K562 (cell line): Measurements from ENCODE around the gene SLC35F2. TPM values are rescaled to one million over a fixed set of nuclear protein-coding genes. Genes with fewer than 3 reads are reported as not detected.

Experiments
- ATAC-seq: fragments of 200-7000 bp; cut with Tn5 transposase; 3 replicates; pipeline ENCODE4 v1.9.1; 2020; ENCODE audit warnings: moderate library complexity
- BruUV-seq: library from RNA; stranded (reverse); fragments of 400-500 nt; replicated peaks from 2 replicates; lab custom pipeline; 2021; lab: Mats Ljungman, UMichigan
- CTCF ChIA-PET: fragments of 300-600 bp; formaldehyde crosslinking; extraction: SDS; loops from one replicate; lab custom pipeline; 2021; ENCODE audit warnings: low intra/inter-chr PET ratio; lab: Yijun Ruan, JAX
- POLR2A ChIA-PET: fragments of 300-600, 350-650 bp; sonication (Branson Sonifier 250); formaldehyde crosslinking; extraction: SDS; loops from one replicate; lab custom pipeline; 2021; ENCODE audit warnings: antibody characterized with exemption, inconsistent platforms; lab: Yijun Ruan, JAX
- DNase-seq, 4 experiments: peaks; one replicate each; pipeline versions ENCODE4 v3.0.0 to v3.0.0-alpha.2; 2011 to 2018; ENCODE audit warnings: low spot score in 3 of 4, mixed read lengths in 3 of 4; ENCODE audit errors: extremely low read depth in 1 of 4
- FAIRE-seq: peaks from 2 replicates; lab custom pipeline; 2011; peaks lifted over from hg19 to GRCh38; lab: Jason Lieb, UNC
- H2AFZ ChIP-seq: 2 replicates; pipeline ENCODE4 v1.6.0; 2011; ENCODE audit warnings: low read depth, low read length, control low read depth, inconsistent platforms
- H3K27ac ChIP-seq: fragments of 200-600 bp; 3 replicates; pipeline ENCODE4 v1.8.0; 2011; ENCODE audit warnings: low read depth, mild to moderate bottlenecking, control low read depth, inconsistent platforms, low read length, moderate library complexity, mixed read lengths; ENCODE audit errors: extremely low read depth
- H3K27me3 ChIP-seq, 2 experiments: fragments of 300-600 bp in 1 of 2; 2 replicates in 1 of 2; 3 replicates in 1 of 2; pipeline versions ENCODE4 v1.6.0 to v1.8.0; 2011; ENCODE audit warnings: inconsistent platforms in 2 of 2, low read length in 2 of 2, mild to moderate bottlenecking in 1 of 2, mixed read lengths in 1 of 2, moderate library complexity in 1 of 2; ENCODE audit not compliant: control insufficient read depth in 2 of 2, insufficient read depth in 2 of 2
- H3K36me3 ChIP-seq: fragments of 300-600 bp; 3 replicates; pipeline ENCODE4 v1.8.0; 2011; ENCODE audit warnings: mild to moderate bottlenecking, low read length, inconsistent platforms; ENCODE audit not compliant: control insufficient read depth, insufficient read depth
- H3K4me1 ChIP-seq, 2 experiments: fragments of 200-600 bp in 1 of 2; replicated peaks in 1 of 2; 2 replicates in 1 of 2; 3 replicates in 1 of 2; pipeline versions ENCODE4 v1.5.1 to v1.8.0; 2011; ENCODE audit warnings: inconsistent platforms in 2 of 2, low read length in 2 of 2, mild to moderate bottlenecking in 1 of 2, mixed read lengths in 1 of 2, moderate library complexity in 1 of 2; ENCODE audit not compliant: control insufficient read depth in 2 of 2, insufficient read depth in 2 of 2
- H3K4me2 ChIP-seq: 2 replicates; pipeline ENCODE4 v1.6.1; 2011; ENCODE audit warnings: low read length, control low read depth, inconsistent platforms, mixed read lengths; ENCODE audit not compliant: insufficient read depth
- H3K4me3 ChIP-seq: fragments of 200-600 bp; sonication (generic), shearing (Covaris generic); 2 replicates; pipeline ENCODE4 v1.5.1; 2016; ENCODE audit warnings: control low read depth, inconsistent platforms
- H3K79me2 ChIP-seq: fragments of 200-600 bp; 3 replicates; pipeline ENCODE4 v1.8.0; 2011; ENCODE audit warnings: low read length, inconsistent platforms; ENCODE audit not compliant: control insufficient read depth, insufficient read depth
- H3K9ac ChIP-seq, 2 experiments: 2 replicates each; pipeline versions ENCODE4 v1.6.0 to v1.6.1; 2011; ENCODE audit warnings: low read depth in 2 of 2, low read length in 2 of 2, control low read depth in 1 of 2, inconsistent platforms in 1 of 2, mild to moderate bottlenecking in 1 of 2, mixed read lengths in 1 of 2; ENCODE audit not compliant: insufficient read depth in 1 of 2
- H3K9me1 ChIP-seq: one replicate; pipeline ENCODE4 v1.6.0; 2011; ENCODE audit warnings: inconsistent platforms, mild to moderate bottlenecking, low read length, moderate library complexity; ENCODE audit not compliant: control insufficient read depth, insufficient read depth
- H3K9me3 ChIP-seq: replicated peaks from 2 replicates; pipeline ENCODE4 v1.5.1; 2011; ENCODE audit warnings: low read depth, low read length, inconsistent platforms; ENCODE audit not compliant: control insufficient read depth, insufficient read depth
- H4K20me1 ChIP-seq: replicated peaks from 2 replicates; pipeline ENCODE4 v1.6.1; 2011; ENCODE audit warnings: low read length, inconsistent platforms, mixed read lengths; ENCODE audit not compliant: control insufficient read depth, insufficient read depth
- RREB1 ChIP-seq: fragments of 250-450 bp; sonication (Bioruptor Pico); IDR thresholded peaks from 2 replicates; pipeline ENCODE4 v1.4.0; 2020
- WGBS: fragments of 100-300 bp; shearing (Covaris generic); methylation state at CpG from one replicate; pipeline ENCODE4 v1.1.6; 2016; ENCODE audit warnings: low coverage, mixed read lengths; ENCODE audit not compliant: insufficient coverage; ENCODE audit errors: missing lambda C conversion rate; 5-methylcytosine and 5-hydroxymethylcytosine counted together
- in situ Hi-C: fragments of 300-500 bp; cut with MboI; formaldehyde crosslinking; loops from 4 replicates; pipeline ENCODE4 v1.15.0; 2018; ENCODE audit warnings: inconsistent platforms, mixed read lengths
- intact Hi-C: fragments of 100-400 bp; cut with micrococcal nuclease; formaldehyde crosslinking; loops from 2 replicates; pipeline ENCODE4 v1.14.2; 2022
- polyA plus RNA-seq, 8 experiments: library from polyadenylated mRNA; depleted of rRNA in 4 of 8; stranded (reverse) in 5 of 8; unstranded in 3 of 8; fragments of >200 nt; fragmentation: Nextera tagmentation in 2 of 8; fragmentation: Illumina TruSeq in 1 of 8; extraction: Ambion mirVana in 2 of 8; extraction: Trizol in 1 of 8; gene quantifications; 2 replicates each; pipeline versions ENCODE4 v1.2.1 to v1.2.3, GENCODE V29; 2011 to 2014; ENCODE audit warnings: inconsistent platforms in 1 of 8, missing spikeins in 1 of 8
- total RNA-seq, 7 experiments: library from RNA; depleted of rRNA in 6 of 7; stranded (reverse); fragments of >200 nt in 6 of 7; fragmentation: Illumina TruSeq in 2 of 7; extraction: Trizol in 2 of 7; gene quantifications; 2 replicates each; pipeline versions ENCODE4 v1.2.1 to v1.2.3, GENCODE V29; 2011 to 2021; ENCODE audit warnings: low replicate concordance in 1 of 7

The SLC35F2 gene
- total and polyA plus RNA-seq, 9 of the 15 experiments (the other 6 are each of a cell fraction or from before 2014, with no cell fraction given), result 28.6 to 63.9 (median 53.4) TPM

GRCh38 chr11:107751082-107751481 lies 107.5 kb downstream of the SLC35F2 start:
- H4K20me1 ChIP-seq, result no peaks in the 10 kb centered on the region
- no peak overlapping the region for H3K27ac ChIP-seq
- no peaks in the 10 kb centered on the region for H3K9me1 ChIP-seq
- FAIRE-seq, result no peak
- in situ Hi-C loops, result no loop called here
- intact Hi-C loops, result no loop called here
- ChIA-PET CTCF (no interaction called here), POLR2A (no interaction called here)
- DNase-seq, result no peak
- H3K9me3 ChIP-seq, result no peaks in the 10 kb centered on the region
- no peak for ATAC-seq
- H3K4me3 ChIP-seq, result no peak overlapping the region
- no peak for TF ChIP-seq RREB1 (CRISPR knock-in tag)
- TF ChIP-seq, all 486 proteins: peak for 0
- Histone ChIP-seq H3K9ac (no peak overlapping the region), H3K27me3 (peaks cover 10 to 11% of the 10 kb centered on the region in 2 experiments; a peak in 4 of 5 replicates), H3K79me2 (no peaks in the 10 kb centered on the region), H2AFZ (no peak overlapping the region), H3K4me1 (no peaks in the 10 kb centered on the region), H3K4me2 (no peak overlapping the region), H3K36me3 (no peaks in the 10 kb centered on the region)
- BruUV-seq, result no TSS peak
- 3% methylated on average over 6 of the region's 9 CpGs for WGBS
